Natural killer cell (primary cell): ENCODE data around the gene REXO4. TPM values are rescaled to one million over a fixed set of nuclear protein-coding genes. Genes with fewer than 3 reads are reported as not detected.
"Not testable (repeated sequence)": the region's sequence is repeated elsewhere in the genome, so short reads cannot be mapped to it uniquely, and the experiment has no call there.

Experiments used
- ATAC-seq, 3 donors: fragments of 150-1000 bp in 2 of 3; fragments of 200-7000 bp in 1 of 3; cut with Tn5 transposase; 1 replicate in 1 of 3; 2 replicates in 2 of 3; pipeline ENCODE4 v1.10.0; 2021; ENCODE audit warnings: mild to moderate bottlenecking in 2 of 3, moderate library complexity in 2 of 3
- DNase-seq, 2 donors: peaks; one replicate each; pipeline versions ENCODE4 v3.0.0 to v3.0.0-alpha.2; 2013 to 2021; ENCODE audit warnings: mixed read lengths in 1 of 2
- H3K27ac ChIP-seq: one replicate; pipeline ENCODE4 v1.5.1; 2013; ENCODE audit warnings: mild to moderate bottlenecking, low read length
- H3K27me3 ChIP-seq: one replicate; pipeline ENCODE4 v1.6.1; 2013; ENCODE audit warnings: low read length; ENCODE audit not compliant: control insufficient read depth, insufficient read depth
- H3K36me3 ChIP-seq: one replicate; pipeline ENCODE4 v1.6.1; 2013; ENCODE audit warnings: low read length; ENCODE audit not compliant: control insufficient read depth, insufficient read depth
- H3K4me1 ChIP-seq: one replicate; pipeline ENCODE4 v1.6.1; 2013; ENCODE audit warnings: low read length; ENCODE audit not compliant: control insufficient read depth, insufficient read depth
- H3K4me3 ChIP-seq: one replicate; pipeline ENCODE4 v1.5.1; 2013; ENCODE audit warnings: low read length
- H3K9me3 ChIP-seq: one replicate; pipeline ENCODE4 v1.6.1; 2013; ENCODE audit warnings: low read length; ENCODE audit not compliant: control insufficient read depth, insufficient read depth
- H3K27ac Mint-ChIP-seq, 2 donors: one replicate each; pipeline ENCODE4 v1.8.0; 2022; ENCODE audit warnings: mild to moderate bottlenecking in 2 of 2, mixed read lengths in 2 of 2, moderate library complexity in 1 of 2
- H3K27me3 Mint-ChIP-seq, 2 donors: one replicate each; pipeline ENCODE4 v1.8.0; 2022; ENCODE audit warnings: low read depth in 2 of 2, mixed read lengths in 2 of 2
- H3K36me3 Mint-ChIP-seq: one replicate; pipeline ENCODE4 v1.8.0; 2022; ENCODE audit warnings: mixed read lengths
- H3K4me1 Mint-ChIP-seq, 2 donors: one replicate each; pipeline ENCODE4 v1.8.0; 2022; ENCODE audit warnings: mixed read lengths in 2 of 2
- H3K4me3 Mint-ChIP-seq: one replicate; pipeline ENCODE4 v1.8.0; 2022; ENCODE audit warnings: mild to moderate bottlenecking, moderate library complexity, mixed read lengths
- H3K9me3 Mint-ChIP-seq, 2 donors: one replicate each; pipeline ENCODE4 v1.8.0; 2022; ENCODE audit warnings: mixed read lengths in 2 of 2
- CTCF ChIP-seq: fragments of 200-600 bp; IDR thresholded peaks from one replicate; pipeline ENCODE4 v1.8.0; 2022; ENCODE audit warnings: antibody characterized with exemption
- WGBS: methylation state at CpG from one replicate; pipeline ENCODE4 v1.1.7; 2013; ENCODE audit warnings: missing lambda C conversion rate; ENCODE audit not compliant: insufficient coverage; 5-methylcytosine and 5-hydroxymethylcytosine counted together
- intact Hi-C: fragments of 100-400 bp; cut with micrococcal nuclease; formaldehyde crosslinking; loops from one replicate; pipeline ENCODE4 v1.14.2; 2022
- total RNA-seq, 4 donors: library from RNA; stranded (reverse); fragments of 120-200 nt in 1 of 4; gene quantifications; one replicate each; pipeline versions ENCODE4 v1.2.3 to v1.2.4, GENCODE V29; 2013 to 2022

Gene REXO4
- total RNA-seq, 3 donors from 2014 or later (not counting 1 experiment from before 2014, with no cell fraction given): 14.2 to 21.6 (median 18.8) TPM

- no peak overlapping the region for H3K27ac ChIP-seq
- no peaks in the 10 kb centered on the region for H3K9me3 ChIP-seq
- TF ChIP-seq CTCF: no peak
- Mint-ChIP-seq H3K36me3 (no peaks in the 10 kb centered on the region), H3K4me1 (no peaks in the 10 kb centered on the region), H3K4me3 (no peak overlapping the region), H3K27ac (no peak overlapping the region), H3K9me3 (no peaks in the 10 kb centered on the region), H3K27me3 (peaks cover 0 to 11% of the 10 kb centered on the region in 2 donors)
- H3K4me3 ChIP-seq: no peak overlapping the region
- H3K27me3 ChIP-seq: no peaks in the 10 kb centered on the region
- WGBS: 91% methylated on average over 3 of the region's 3 CpGs
- no peak for DNase-seq
- no peak for ATAC-seq
- no peaks in the 10 kb centered on the region for H3K4me1 ChIP-seq
- intact Hi-C loops: no loop called here
- H3K36me3 ChIP-seq: no peaks in the 10 kb centered on the region
These were observed 24.4 kb downstream of the REXO4 start for GRCh38 chr9:133393399-133393798.

GRCh38 chr9:133392308-133392707 is 25.5 kb downstream of the REXO4 start:
- ATAC-seq, H3K4me1 ChIP-seq, H3K4me1 Mint-ChIP-seq, intact Hi-C loops, H3K27me3 ChIP-seq, H3K27ac Mint-ChIP-seq, H3K27ac ChIP-seq, H3K36me3 Mint-ChIP-seq, DNase-seq, H3K4me3 Mint-ChIP-seq, H3K9me3 Mint-ChIP-seq, H3K4me3 ChIP-seq, H3K36me3 ChIP-seq, H3K9me3 ChIP-seq: not testable (repeated sequence)
- WGBS: 94% methylated on average over 3 of the region's 3 CpGs
- H3K27me3 Mint-ChIP-seq: peaks cover 0 to 11% of the 10 kb centered on the region in 2 donors

- intact Hi-C loops, H3K9me3 ChIP-seq, DNase-seq, H3K4me3 Mint-ChIP-seq, ATAC-seq, H3K36me3 Mint-ChIP-seq, H3K36me3 ChIP-seq, H3K4me1 Mint-ChIP-seq, H3K4me3 ChIP-seq, H3K27ac Mint-ChIP-seq, H3K27me3 ChIP-seq, H3K9me3 Mint-ChIP-seq, H3K4me1 ChIP-seq, H3K27ac ChIP-seq: not testable (repeated sequence)
- WGBS: no CpG with 5 or more reads among the region's 4 CpGs
- H3K27me3 Mint-ChIP-seq: peaks cover 0 to 11% of the 10 kb centered on the region in 2 donors
These were observed 26.4 kb downstream of the REXO4 start for GRCh38 chr9:133391449-133391848.

GRCh38 chr9:133390713-133391112 is 27.1 kb downstream of the REXO4 start:
- Mint-ChIP-seq H3K4me3 (no peak overlapping the region), H3K36me3 (no peaks in the 10 kb centered on the region), H3K9me3 (no peaks in the 10 kb centered on the region), H3K4me1 (no peaks in the 10 kb centered on the region), H3K27ac (no peak overlapping the region), H3K27me3 (peaks cover 0 to 11% of the 10 kb centered on the region in 2 donors)
- H3K36me3 ChIP-seq: no peaks in the 10 kb centered on the region
- H3K27ac ChIP-seq: no peak overlapping the region
- H3K4me1 ChIP-seq: no peaks in the 10 kb centered on the region
- H3K27me3 ChIP-seq: no peaks in the 10 kb centered on the region
- no peak overlapping the region for H3K4me3 ChIP-seq
- intact Hi-C loops: no loop called here
- WGBS: 87% methylated on average over 7 of the region's 7 CpGs
- ATAC-seq (no peak), DNase-seq (no peak)
- no peaks in the 10 kb centered on the region for H3K9me3 ChIP-seq
- no peak for TF ChIP-seq CTCF

- no peaks in the 10 kb centered on the region for H3K9me3 ChIP-seq
- H3K9me3 Mint-ChIP-seq: no peaks in the 10 kb centered on the region
- no peaks in the 10 kb centered on the region for H3K27me3 ChIP-seq
- no peak overlapping the region for H3K27ac Mint-ChIP-seq
- H3K4me3 Mint-ChIP-seq: no peak overlapping the region
- no peak for TF ChIP-seq CTCF
- no peak for DNase-seq
- no peaks in the 10 kb centered on the region for H3K4me1 ChIP-seq
- H3K36me3 ChIP-seq: no peaks in the 10 kb centered on the region
- no peak overlapping the region for H3K27ac ChIP-seq
- H3K4me3 ChIP-seq: no peak overlapping the region
- no peaks in the 10 kb centered on the region for H3K36me3 Mint-ChIP-seq
- H3K27me3 Mint-ChIP-seq: peaks cover 0 to 11% of the 10 kb centered on the region in 2 donors
- intact Hi-C loops: no loop called here
- ATAC-seq: no peak
- H3K4me1 Mint-ChIP-seq: no peaks in the 10 kb centered on the region
- 92% methylated on average over 13 of the region's 13 CpGs for WGBS
These were observed 28.2 kb downstream of the REXO4 start for GRCh38 chr9:133389562-133389961.
